ENCODE results near the gene DDHD1.
A peak's percentile ranks its signal among the peaks of the same experiment; 100 is the strongest.
"Not testable (repeated sequence)": the region's sequence is repeated elsewhere in the genome, so short reads cannot be mapped to it uniquely, and the experiment has no call there.

Gene DDHD1

DNA sequence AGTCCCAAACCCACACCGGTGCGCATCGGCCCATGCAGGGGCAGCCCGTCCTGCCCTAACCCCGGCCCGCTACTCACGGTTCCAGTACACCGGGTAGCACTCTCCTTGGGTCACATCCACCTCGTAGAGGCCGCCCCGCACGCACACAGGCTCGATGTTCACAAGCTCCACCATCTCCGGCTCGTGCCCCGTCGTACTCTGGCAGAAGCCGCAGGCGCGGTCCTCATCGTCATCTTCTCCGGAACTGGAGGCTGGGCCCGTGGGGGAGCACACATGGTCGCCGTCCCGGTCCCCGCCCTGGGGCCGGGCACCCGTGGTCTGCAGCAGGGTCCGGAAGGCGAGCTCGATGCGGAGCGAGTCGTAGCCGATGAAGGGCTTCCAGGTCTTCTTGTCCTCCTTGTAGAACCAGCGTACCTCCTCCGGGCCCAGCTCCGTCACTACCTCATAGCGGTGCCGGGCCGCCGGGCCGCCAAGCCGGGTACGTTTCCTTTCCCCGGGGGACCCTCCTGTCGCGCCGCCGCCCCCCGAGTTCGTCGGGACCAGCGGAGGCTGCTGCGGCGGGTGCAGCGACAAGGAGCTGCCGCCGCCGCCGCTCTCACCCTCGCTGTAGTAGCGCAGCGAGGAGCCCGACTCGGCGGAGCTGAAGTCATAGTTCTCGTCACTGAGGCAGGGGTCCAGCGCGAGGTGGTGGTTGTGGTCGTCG is 788 bp downstream of the DDHD1 start:
- peak; percentile 36 to 61 for DNase-seq

- DNase-seq, result peak in 1 of 2 donors; percentile 19
Observed at GRCh38 chr14:53151523-53152183, 1.5 kb downstream of the DDHD1 start.

DNA sequence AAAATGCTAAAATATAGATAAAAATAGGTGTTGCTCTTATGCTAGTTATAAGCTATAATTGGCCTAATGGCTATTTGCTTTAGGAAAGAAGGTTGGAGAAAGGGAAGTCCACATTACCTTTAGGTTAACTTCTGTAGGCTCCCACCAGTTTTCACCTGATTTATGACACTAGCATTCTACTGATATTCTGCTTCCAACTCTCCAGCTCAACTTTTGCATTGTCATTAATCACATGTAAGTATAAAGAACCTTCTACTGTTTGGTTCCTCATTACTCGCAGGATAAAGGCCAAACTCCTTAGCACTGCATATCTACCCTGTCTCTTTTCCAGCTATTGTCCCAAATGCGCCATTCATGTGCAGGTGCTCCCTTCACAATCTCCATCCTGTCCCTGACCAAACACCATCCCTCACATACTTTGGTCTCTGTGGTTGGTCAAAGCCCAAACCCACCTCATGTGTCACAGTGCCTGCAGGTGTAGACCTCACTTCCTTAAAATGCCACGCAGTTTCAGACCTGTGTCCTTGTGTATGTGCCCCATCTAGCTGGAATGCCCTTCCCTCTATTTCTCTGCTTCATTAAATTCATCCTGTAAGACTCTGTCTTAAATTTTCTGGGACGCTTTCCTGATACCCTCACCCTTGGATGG is 3.3 kb downstream of the DDHD1 start:
- DNase-seq, result peak in 1 of 2 donors; percentile 8

GRCh38 chr14:53148671-53149070 is 4.5 kb downstream of the DDHD1 start:
- DNase-seq, result no peak

DNA sequence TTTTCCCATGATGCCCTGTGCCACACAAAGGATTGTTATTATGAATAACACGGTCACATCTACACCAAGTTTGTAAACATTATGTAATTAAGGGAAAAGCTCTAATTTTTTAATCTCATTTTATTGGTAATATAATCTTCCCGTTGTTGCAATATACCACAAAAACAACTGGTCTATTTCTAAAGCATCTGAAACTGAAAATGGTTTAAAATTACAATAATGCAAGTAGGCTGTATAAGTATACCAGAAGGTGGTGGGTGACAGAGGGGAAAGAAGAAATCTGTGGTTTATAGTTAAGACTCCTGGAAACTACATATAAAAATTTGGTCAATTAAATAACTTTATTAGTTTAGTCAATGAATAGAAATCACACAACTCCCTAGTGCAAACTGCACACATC is 5.2 kb downstream of the DDHD1 start:
- no peak for DNase-seq

DNA sequence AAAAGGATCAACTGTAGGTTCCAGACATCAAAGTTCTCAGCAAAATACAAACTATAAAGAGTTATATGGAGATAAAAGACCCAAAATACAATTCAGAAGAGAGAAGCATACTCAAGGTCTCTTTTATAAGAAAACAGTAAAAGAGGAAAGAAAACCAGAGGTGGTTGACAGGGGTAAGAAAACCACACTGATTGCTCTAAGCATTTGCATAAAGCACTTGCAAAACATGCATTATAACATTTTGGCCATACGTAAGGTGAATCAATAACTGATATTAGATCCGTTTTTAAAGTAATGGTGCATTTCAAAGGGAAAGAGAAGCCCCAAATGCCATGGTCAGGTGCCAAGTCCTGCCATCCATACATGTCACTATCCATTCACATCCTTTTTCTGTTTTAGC is 5.9 kb downstream of the DDHD1 start:
- no peak for DNase-seq

DNA sequence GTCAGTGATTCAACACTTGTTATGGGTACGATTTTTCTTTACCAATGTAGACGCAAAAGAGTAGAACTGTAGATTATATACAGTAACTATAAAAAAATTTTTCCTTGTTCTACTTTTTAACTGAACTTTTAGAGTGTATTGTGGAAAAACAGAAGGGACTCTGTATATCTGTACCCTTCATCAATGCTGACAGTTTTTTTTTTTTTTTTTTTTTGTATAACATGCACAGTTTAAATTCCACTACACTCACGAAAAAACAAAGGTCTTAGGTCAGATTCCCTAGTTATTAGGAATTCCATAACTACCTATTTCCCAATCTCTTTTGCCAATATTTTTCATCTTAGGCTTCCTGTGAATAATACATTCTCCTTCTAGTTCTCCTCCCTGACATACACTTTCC is 6.4 kb downstream of the DDHD1 start:
- DNase-seq, result no peak

- no peak for DNase-seq
Observed at GRCh38 chr14:53144244-53144643, 8.9 kb downstream of the DDHD1 start.

GRCh38 chr14:53140585-53140984 is 12.5 kb downstream of the DDHD1 start:
- DNase-seq, result no peak

- no peak for DNase-seq
Observed at GRCh38 chr14:53137568-53138203, 15.4 kb downstream of the DDHD1 start.

DNA sequence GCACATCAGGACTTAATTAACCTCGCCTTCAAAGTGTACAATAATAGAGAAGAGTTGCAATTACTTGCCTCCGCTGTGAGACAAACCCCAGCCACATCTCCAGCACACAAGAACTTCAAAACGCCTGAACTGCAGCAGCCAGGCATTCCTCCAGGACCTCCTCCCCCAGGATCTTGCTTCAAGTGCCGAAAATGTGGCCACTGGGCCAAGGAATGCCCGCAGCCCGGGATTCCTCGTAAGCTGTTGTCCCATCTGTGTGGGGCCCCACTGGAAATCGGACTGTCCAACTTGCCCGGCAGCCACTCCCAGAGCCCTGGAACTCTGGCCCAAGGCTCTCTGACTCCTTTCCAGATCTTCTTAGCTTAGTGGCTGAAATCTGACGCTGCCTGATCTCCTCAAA is 22.6 kb downstream of the DDHD1 start:
- not testable (repeated sequence) for DNase-seq

GRCh38 chr14:53128303-53129028 is 24.7 kb downstream of the DDHD1 start:
- DNase-seq, result no peak

GRCh38 chr14:53127832-53128231 is 25.3 kb downstream of the DDHD1 start:
- DNase-seq, result no peak

GRCh38 chr14:53127151-53127550 is 26.0 kb downstream of the DDHD1 start:
- DNase-seq, result no peak

DNA sequence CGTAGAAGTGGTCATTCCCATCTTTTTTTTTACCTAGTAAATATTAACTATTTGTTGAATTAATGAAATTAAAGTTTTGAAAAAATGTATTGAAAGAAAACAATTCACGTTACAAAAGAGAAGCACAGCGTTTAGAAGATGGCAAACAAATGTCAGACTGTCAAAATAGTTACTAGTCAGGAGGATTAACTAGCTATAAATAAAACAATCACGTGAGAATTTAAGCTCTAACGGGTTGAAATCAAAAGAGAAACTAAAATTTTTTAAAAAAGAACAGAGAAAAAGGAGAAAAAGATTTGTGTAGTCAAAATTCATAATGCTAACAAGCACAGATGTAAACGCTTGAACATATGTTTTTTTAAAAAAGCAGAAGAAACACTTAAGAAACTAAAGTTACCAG is 26.4 kb downstream of the DDHD1 start:
- DNase-seq, result peak in 1 of 2 donors; percentile 40

GRCh38 chr14:53124786-53125185 is 28.3 kb downstream of the DDHD1 start:
- DNase-seq, result peak; percentile 71 to 79

DNA sequence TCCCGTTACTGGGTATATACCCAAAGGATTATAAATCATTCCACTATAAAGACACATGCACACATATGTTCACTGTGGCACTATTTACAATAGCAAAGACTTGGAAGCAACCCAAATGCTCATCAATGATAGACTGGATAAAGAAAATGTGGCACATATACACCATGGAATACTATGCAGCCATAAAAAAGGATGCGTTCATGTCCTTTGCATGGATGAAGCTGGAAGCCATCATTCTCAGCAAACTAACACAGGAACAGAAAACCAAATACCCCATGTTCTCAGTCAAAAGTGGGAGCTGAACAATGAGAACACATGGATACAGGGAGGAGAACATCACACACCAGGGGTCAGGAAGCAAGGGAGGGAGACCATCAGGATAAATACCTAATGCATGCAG is 31.7 kb downstream of the DDHD1 start:
- DNase-seq, result not testable (repeated sequence)

- not testable (repeated sequence) for DNase-seq
Observed at GRCh38 chr14:53117479-53117878, 35.6 kb downstream of the DDHD1 start.

DNA sequence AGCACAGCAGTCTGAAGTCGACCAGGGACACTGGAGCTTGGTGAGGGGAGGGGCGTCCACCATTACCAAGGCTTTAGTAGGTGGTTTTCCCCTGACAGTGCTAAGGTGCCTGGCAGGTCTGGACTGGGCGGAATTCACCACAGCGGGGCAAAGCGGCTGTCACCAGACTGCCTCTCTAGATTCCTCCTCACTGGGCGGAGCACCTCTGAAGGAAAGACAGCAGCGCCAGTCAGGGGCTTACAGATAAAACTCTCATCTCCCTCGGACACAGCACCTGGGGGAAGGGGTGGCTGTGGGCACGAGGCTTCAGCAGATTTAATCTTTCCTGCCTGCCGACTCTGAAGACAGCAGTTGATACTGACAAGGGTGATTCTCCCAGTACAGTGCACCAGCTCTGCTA is 39.1 kb downstream of the DDHD1 start:
- no peak for DNase-seq

DNA sequence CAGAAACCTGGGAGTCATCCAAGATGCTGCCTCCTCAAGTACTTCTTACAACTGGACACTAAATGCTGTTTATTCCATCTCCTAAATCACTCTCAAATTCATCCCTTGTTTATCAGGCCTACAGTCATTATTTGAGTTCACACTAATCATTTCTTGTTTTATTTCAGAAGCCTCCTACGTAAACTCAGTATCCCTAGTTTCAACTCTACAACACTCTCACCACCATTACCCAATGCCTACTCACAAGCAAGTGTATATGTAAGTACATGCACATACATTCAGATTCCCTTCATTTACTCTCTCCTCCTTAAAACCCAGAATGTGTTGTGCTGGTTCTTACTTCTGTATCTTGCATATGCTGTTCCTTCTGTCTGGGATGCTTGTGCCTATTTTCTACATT is 43.0 kb downstream of the DDHD1 start:
- DNase-seq, result no peak

- peak; percentile 13 to 18 for DNase-seq
Observed at GRCh38 chr14:53109105-53110041, 43.8 kb downstream of the DDHD1 start.

Data from inflammatory macrophage (primary cell).